ENCODE measurements around the gene DLX1. TPM values are rescaled to one million over a fixed set of nuclear protein-coding genes. Genes with fewer than 3 reads are reported as not detected.
A peak's percentile ranks its signal among the peaks of the same experiment; 100 is the strongest.

DLX1 gene
- total and polyA plus RNA-seq, 9 of the 15 experiments (the other 6 are each of a cell fraction or from before 2014, with no cell fraction given), result 1.9 to 26.2 (median 9.6) TPM

GRCh38 chr2:172048508-172049503 is 36.5 kb upstream of the DLX1 start (continued):
- TF ChIP-seq RREB1 (CRISPR knock-in tag; IDR thresholded peaks at IDR 0.05) (no peak), PRPF4 (IDR thresholded peaks at IDR 0.05; ENCODE audit: insufficient read depth, low read depth, low read length, poor library complexity, severe bottlenecking) (no peak), CHD1 (IDR thresholded peaks at IDR 0.05; ENCODE audit: low read length) (no peak), EP300 (IDR thresholded peaks at IDR 0.05; ENCODE audit: low read length) (peak; percentile 74), TCF3 (CRISPR knock-in tag; IDR thresholded peaks at IDR 0.05) (peak; percentile 85), IRF9 (tag; IDR thresholded peaks at IDR 0.05) (no peak), NR0B1 (IDR thresholded peaks at IDR 0.05; ENCODE audit: partially characterized antibody) (no peak), TAF15 (IDR thresholded peaks at IDR 0.05; ENCODE audit: low read depth, low read length) (no peak), RFX1 (IDR thresholded peaks at IDR 0.05) (no peak), KLF16 (IDR thresholded peaks at IDR 0.05) (no peak), MLX (CRISPR knock-in tag; conservative IDR thresholded peaks at IDR 0.05) (no peak), ZNF347 (CRISPR knock-in tag; IDR thresholded peaks at IDR 0.05; ENCODE audit: low read depth) (no peak), GTF2F1 (IDR thresholded peaks at IDR 0.05; ENCODE audit: low read depth, low read length) (no peak), WHSC1 (IDR thresholded peaks at IDR 0.05; ENCODE audit: low read length) (no peak), ESRRA (IDR thresholded peaks at IDR 0.05; ENCODE audit: borderline replicate concordance, low read depth) (no peak), ETS1 (conservative IDR thresholded peaks at IDR 0.05; ENCODE audit: control insufficient read depth, low read depth, low read length) (no peak), NR1H2 (CRISPR knock-in tag; IDR thresholded peaks at IDR 0.05) (no peak)

All from K562 (cell line).